Activated CD4-positive, alpha-beta T cell treated with anti-CD3 and anti-CD28 coated beads, Interleukin-10, Interleukin-2, amounts not matched to agents 100 ng/mL and 50 ng/mL, durations not matched to agents 16 hours and 8 hours (primary cell): Measurements from ENCODE around the gene CYBB.
A peak's percentile ranks its signal among the peaks of the same experiment; 100 is the strongest.
"Not testable (repeated sequence)": the region's sequence is repeated elsewhere in the genome, so short reads cannot be mapped to it uniquely, and the experiment has no call there.

Experiments
- DNase-seq: peaks from one replicate; pipeline ENCODE4 v3.0.0-alpha.2; 2020

CYBB gene

DNA sequence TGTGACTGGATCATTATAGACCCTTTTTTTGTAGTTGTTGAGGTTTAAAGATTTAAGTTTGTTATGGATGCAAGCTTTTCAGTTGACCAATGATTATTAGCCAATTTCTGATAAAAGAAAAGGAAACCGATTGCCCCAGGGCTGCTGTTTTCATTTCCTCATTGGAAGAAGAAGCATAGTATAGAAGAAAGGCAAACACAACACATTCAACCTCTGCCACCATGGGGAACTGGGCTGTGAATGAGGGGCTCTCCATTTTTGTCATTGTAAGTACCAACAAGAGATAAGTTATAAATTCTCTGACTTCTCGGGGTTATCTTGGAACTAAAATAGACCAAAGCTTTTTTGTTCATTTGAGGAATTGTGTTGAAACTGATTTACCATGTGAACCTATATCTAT is at the start of gene CYBB:
Gene CYBB (plus strand): TSS at position 203 of the 400 bp plus-strand sequence. CDS start 19 bp downstream, at position 222.
- no peak for DNase-seq

DNA sequence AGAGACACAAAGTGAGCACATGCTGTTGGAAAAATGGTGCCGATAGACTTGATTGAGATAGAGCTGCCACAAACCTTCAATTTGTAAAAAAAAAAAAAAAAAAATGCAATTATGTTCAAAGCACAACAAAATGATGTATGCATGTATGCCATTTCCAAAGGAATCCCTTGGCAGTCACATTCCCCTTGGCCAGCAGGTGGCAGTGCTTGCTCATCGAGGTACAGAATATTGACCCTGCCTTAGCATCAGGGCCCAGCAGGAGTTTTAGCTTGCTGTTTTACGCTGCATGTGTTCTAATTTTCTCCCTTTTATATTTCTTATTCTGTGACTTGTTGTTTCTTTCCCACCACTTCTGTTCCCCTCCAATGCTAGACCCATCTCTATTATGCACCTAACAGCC is 34.5 kb upstream of the CYBB start:
- DNase-seq, result peak; percentile 82

DNA sequence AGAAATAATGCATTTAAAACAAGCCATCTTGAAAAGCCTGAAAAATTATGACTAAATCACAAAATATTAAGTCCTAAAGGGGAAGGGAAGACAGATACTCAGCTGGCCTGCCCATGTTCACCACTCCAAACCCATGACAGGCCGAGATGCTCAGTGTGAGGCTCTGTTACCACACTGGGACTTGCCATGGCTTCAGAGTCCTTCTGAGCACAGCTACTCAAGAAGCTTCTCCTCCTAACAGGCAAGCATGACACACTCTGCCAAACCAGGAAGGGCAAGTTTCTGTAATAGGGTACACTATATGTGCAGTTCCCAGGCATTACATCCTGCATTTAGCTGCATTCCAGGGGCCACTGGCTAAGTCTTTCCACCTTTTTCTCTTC is 34.0 kb upstream of the CYBB start:
- DNase-seq, result peak; percentile 4

DNA sequence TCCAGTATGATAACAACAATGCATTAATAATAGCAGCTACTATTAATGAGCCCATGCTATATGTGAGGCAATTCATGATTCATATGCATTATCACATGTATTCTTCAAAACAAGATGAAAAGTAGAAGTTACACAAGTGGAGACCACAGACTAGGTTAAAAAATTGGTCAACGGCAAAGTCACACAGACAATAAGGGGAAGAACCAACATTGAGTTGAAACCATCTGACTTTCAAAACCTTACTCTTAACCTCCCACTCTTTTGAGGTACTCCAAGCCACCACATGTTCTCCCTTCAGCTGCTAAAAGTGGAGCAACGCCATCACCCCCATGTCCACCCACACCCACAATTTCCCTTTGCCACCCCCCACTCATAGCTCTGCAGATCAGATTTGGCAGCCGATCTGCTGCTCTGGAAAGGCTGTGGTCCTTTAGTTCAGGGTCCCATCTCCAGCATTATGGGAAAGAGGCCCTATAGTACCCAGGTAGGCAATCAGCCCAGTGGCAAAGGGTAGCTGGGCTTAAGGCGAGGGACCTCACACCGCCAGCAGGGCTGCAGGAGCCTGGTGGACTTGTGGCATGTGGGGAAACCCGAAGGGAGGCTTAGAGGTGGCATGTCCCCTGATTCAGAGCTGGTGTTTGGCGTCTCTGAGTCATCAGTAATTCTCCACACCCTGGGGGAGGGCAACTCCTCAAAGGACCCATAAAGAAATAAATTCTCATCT is 33.5 kb upstream of the CYBB start:
- DNase-seq, result peak; percentile 62

DNA sequence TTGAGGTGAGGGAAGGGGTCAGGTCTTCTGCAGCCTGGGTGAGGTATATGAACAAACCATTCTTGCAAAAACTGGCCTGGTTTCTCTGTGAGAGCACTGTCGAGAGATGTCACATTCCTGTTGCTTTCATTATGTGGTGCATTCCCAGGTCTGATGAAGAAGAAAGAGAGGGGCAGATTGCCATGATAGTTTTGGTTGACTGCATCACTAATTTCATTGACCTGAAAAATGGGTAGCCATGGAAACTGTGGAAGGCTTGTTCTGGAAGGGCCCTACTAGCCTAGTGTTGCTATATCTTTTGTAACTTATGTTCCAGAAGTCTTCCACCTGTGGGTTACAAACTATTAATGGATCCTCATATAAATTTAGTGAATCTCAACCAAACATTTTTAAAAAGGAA is 32.9 kb upstream of the CYBB start:
- DNase-seq, result no peak

DNA sequence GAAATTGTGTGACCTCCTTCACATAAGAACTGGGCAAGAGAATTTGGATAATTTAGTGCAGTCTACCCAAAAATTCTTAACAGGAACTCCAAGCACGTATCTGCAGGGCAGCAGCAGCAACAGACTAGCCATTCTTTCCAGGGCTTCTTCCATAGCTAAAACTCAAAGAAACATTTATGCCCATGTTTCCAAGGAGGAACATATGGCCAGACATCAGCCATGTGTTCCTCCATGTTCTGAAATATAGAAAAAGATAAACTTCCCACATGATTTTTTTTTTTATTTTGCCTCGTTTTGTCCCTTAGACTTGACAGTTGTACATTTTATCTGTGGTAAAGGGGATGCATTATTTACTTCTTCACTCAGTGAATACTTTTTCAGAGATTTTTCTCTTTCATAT is 27.6 kb upstream of the CYBB start:
- DNase-seq, result no peak

DNA sequence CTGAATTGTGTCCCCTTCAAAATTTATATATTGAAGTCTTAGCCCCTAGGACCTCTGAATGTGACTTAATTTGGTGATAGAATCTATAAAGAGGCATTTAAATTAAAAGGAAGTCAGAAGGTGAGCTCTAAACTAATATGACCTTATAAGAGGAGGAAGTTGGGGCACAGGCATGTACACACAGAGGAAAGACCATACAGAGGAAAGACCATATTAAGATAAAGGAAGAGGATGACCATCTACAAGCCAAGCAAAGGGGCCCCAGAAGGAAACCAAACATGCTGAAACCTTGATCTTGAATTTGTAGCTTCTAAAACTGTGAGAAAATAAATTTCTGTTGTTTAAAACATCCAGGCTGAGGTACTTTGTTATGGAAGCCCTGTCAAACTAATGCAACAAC is 26.9 kb upstream of the CYBB start:
- DNase-seq, result no peak

DNA sequence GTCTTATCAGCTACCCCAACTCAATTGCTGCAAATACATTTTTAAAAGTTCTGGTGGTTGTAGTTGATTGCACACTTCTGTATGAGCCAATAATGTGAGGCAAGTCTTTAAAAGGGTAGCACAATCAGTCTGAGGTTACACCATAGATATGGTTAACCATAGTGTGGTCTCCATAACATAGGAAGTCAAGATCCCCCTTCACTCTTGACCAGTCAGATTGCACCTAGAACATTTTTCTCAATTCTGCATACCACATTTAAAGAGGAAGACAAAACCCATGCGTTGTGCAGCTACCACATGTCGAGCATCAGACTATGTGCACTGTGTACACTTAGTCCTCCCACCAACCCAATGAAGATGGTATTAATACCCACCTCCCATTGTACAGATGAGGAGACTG is 26.5 kb upstream of the CYBB start:
- DNase-seq, result peak; percentile 28

DNA sequence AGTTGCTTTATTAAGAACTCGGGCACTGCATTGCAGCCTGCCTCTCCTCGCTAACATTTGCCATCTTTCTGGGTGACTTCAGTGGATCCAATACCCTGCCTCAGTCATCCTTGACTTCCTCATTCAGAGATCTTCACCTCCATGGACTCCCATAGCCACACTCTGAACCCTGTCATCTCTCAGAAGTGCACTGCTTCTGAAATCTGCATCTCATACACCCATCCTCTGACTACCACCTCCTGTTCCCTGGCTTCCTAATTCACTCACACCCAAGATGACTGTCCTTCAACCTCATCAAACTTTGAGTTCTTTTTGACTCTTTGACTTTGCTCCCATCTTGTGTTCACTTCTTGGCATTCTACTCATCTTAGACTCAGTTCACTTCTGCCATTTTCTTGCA is 25.3 kb upstream of the CYBB start:
- DNase-seq, result peak; percentile 43

DNA sequence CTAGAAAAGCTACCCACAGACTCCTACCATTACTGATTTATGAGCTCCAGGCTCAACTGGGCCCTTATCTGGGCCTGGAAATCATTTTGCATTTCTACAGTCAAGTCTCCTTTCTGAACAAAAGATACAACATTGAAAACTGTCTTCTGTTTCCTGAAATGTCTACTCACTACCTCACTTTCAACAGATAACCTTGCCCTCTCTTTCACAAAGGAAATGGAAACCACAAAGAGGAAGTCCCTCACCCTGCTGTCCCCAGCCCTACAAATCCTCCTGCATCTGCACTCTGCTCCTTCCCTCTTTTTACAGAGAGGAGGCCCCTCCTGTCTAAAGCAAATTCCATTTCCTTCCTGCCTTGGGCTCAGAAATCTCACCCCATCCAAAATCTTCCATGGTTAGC is 24.8 kb upstream of the CYBB start:
- peak; percentile 71 for DNase-seq

DNA sequence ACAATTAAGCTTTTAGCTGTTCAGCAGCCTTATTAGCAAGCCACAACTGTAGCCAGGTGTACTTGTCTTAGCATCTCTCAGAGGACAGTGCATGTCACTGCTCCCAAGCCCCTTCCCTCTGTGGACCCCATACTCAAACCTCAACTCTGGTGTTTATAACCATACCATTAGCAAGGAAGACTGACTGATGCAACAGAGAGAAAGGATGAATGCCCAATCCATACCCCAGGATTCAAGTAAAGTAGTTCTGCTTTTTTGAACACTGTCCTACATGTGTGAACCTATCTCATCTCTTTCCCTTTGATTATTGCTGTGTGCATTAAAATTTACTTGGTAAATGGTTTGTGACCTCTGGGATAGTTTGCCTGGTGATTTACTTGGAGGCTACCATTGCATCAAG is 22.8 kb upstream of the CYBB start:
- DNase-seq, result no peak

DNA sequence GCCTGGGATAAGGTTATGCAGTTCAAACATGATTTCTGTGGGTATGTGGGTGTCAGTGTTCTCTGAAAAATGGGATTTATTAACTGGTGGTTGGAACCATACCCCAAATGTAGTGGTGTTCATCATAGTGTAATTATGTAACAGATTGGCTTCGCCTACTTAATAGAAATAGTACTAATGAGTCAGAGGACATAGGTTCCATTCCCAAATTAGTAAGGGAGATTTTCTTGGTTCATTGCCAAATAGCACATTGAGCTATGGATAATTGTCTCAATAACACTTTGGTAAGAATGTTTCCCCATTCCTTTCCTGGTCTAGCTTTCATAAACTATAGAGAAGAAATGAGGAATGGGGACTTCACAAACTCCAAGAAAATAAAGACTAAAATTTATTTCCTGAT is 20.5 kb upstream of the CYBB start:
- DNase-seq, result no peak

DNA sequence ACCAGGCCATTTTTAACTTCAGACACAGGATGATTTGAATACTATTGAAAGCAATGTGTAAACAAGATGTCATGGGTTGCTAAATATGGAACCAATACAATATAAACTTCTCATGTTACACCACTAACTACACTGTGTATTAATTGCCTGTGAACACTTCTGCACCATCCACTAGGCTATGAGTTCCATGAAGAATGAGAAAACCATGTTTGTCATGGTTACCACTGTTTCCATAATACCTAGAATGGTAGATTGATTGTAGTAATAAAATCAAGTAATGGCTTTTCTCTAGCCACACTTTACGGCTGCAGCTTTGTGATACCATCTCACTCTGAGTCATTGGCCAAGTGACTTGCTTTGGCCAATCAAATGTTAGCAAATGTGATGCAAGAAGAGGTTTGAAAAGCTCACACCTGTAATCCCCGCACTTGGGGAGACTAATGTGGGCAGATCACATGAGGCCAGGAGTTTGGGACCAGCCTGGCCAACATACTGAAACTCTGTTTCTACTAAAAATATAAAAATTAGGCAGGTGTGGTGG is 19.9 kb upstream of the CYBB start:
- DNase-seq, result peak; percentile 11

DNA sequence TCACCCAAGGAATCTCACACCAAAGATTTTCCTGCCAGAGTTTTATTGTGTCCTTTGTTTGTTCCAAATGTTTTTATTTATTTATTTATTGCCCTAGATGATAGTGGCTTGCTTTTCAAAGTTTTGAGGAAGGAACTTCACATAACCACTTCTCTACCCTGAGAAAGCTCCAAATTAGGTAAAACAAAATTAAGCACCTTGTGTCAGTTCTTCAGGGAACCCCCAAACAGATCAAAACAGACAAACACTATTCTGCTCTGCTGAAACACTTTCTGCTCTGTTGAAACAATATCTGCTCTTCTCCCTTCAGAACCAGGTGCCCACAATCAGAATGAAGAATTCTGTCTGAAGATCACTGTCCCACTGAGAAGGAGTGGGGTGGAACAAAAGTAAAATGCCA is 16.5 kb upstream of the CYBB start:
- no peak for DNase-seq

DNA sequence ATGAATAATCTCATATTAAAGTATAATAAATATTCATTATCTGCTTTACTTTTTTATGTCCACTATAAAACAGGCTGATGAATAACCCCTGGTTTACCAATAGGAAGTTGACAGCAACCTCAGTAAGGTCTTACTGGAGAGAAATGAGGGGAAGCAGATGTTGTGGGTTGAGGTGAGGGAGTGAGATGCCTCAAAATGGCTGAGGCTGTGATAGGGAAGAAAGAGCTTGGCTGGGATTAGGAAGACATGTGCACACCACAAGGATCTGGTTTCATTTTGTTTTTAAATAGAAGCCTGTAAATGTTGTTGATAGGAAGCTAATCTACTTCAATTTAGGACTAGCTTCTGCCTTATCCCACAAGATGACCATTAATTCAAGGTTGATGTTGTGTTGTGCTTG is 14.4 kb upstream of the CYBB start:
- DNase-seq, result no peak

DNA sequence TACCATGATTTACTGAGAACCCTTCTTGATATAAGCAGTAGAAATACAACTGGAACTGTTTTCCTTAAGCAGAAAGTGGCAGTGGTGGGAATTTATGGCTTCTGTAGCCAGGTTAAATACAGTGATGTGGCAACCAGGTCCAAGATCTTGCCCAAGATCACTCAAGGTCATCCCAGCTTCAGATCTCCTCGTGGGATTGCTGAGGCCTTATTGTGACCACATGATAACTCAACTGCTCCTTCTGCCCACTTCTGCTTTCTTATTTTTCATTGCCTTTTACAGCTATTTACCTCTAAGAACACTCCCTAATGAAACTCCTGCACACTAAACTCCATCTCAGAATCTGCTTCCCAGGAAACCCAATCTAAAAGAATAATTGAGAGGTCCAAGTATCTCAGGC is 12.4 kb upstream of the CYBB start:
- no peak for DNase-seq

DNA sequence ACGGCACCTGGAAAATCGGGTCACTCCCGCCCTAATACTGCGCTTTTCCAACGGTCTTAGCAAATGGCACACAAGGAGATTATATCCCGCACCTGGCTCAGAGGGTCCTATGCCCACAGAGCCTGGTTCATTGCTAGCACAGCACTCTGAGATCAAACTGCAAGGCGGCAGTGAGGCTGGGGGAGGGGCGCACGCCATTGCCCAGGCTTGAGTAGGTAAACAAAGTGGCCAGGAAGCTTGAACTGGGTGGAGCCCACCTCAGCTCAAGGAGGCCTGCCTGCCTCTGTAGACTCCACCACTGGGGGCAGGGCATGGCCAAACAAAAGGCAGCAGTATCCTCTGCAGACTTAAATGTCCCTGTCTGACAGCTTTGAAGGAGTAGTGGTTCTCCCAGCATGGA is 11.0 kb upstream of the CYBB start:
- DNase-seq, result not testable (repeated sequence)

DNA sequence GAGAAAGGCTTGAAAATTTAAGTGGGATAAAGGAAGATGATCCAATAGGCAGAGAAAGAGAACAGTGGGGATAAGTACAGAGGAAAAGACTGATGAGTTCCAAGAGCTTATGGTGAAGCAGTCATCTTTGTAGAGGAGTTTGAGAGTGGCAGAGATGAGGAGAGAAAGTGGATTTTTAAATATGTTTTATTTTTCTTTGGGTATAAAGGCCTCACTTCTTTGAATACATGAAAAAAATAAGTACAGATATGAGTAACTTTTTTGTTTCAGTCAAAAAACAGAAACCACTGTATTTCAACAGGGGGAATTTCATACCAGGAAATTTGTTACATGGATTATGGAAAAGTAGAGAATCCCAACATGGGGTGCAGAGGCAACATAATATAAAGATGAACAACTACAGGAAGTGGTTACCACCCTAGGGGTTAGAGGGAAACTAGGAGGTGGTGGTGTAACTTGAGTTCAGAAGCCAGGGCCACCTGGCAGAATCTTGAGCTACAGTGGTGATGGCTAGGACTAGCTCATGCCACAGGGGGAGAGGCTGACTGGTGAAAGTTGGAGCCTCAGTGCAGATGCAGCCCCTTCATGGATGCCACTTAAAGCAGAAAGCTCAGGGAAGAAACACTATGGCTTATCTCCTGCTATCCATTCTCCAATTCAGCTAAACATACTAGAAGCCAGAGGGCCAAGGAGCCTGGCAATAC is 3.4 kb upstream of the CYBB start:
- DNase-seq, result peak; percentile 34

DNA sequence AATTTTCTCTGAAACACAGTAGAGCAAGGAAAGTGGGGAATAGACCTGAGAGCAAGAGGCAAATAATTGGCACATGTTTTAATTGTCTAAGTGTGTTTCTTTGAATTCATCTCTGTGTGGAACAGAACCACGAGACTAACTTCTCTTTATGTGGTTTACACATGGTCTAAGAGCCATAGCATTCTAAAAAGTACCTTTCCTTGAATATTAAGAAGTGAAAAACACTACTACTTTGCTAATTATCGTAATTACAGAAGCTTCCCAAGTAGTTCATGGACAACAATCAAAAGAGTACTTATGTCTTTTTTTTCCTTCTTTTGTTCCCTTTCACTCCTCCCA is 2.9 kb upstream of the CYBB start:
- DNase-seq, result no peak

DNA sequence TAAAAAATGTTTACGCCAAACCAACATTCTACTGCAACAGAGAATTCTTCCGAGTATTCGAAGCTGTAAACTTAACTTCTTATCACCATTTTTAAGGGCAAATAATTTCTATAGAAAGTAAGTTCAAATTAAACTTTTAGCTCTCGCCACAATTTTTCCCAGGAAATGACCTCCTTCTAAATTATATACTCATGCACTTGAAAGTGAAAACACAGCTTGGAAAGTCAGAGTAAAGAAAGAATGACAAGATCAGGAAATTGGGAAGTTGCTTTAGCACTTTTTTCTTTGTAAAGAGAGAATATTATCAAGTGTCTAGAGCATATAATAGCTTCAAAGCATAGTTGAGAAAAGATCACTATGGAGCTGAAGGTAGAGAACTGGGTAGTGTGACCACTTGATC is 1.2 kb downstream of the CYBB start:
- DNase-seq, result no peak

DNA sequence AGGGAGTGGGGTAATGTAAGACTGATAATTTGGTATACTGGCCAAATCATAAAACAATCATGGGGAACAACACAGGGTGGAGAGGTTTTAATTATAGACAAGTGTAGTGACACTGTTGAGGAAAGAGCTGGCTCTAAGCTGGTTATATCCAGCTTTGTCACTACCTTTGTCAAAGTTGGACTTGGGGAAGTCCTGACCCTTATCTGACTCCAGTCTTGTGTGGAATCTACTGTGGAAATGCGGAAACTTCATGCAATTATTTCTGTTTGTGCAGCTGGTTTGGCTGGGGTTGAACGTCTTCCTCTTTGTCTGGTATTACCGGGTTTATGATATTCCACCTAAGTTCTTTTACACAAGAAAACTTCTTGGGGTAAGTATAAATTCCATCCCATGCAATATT is 2.0 kb downstream of the CYBB start:
- no peak for DNase-seq

DNA sequence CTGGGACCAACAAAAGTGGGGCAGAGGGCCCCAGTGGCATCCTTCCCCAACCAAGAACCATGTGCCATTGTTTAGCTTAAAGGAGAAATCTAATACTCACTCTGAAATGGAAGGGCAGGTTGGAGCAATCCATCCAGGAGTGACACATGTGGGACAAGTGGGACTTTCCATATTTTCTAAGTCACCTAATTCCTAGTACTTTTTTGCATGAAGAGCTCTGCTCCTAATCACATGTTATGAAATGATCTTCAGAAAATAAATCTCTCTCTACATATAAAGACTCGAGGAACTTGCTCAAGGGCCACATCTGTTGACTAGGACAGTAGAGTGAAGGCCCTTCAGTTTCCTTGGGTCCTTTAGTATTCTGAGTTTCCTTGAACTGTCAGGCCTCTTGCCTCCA is 2.5 kb downstream of the CYBB start:
- DNase-seq, result no peak

DNA sequence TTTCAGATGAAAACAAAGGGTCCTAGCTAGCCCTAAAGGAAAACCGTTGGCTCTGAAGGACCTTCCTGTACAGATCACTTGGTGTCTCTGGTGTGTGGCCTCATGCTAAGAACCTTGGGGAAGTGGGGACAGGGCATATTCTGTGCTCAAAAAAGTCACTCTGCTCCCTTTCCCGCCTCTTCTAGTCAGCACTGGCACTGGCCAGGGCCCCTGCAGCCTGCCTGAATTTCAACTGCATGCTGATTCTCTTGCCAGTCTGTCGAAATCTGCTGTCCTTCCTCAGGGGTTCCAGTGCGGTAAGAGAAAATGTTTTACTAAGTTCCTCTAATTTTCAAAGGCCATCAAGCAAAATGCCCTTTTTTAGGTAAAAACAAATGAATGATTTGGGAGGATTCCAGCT is 3.4 kb downstream of the CYBB start:
- DNase-seq, result no peak

DNA sequence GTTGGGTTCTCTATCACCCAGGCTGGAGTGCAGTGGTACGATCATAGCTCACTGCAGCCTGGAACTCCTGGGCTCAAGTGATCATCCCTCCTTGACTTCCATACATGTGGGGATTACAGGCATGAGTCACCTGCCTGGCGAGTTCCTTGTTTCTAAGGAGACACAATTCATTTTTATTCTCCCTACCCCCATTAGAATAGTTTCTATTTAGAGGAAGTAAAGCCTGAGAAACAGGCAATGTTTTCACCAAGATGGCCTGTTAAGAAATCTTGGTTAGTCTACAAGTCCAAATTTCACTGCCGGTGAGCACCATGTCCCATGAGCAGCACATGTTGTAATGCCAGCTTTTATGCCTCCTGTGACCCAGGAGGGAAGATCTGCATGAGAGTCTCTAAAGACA is 5.7 kb downstream of the CYBB start:
- no peak for DNase-seq
